Liver (tissue), 9 donors: ENCODE measurements around the gene CLEC3B. TPM values are rescaled to one million over a fixed set of nuclear protein-coding genes. Genes with fewer than 3 reads are reported as not detected.

Source experiments
- DNase-seq: peaks from one replicate; pipeline ENCODE4 v3.0.0-alpha.2; 2017; ENCODE audit warnings: low spot score
- H3K27ac ChIP-seq, 2 donors: one replicate each; pipeline ENCODE4 v1.7.0; 2013; ENCODE audit warnings: inconsistent platforms in 2 of 2, low read length in 2 of 2, control low read depth in 1 of 2, low read depth in 1 of 2, mild to moderate bottlenecking in 1 of 2
- H3K27me3 ChIP-seq, 4 donors: one replicate each; pipeline versions ENCODE4 v1.6.1 to v1.7.0; 2013; ENCODE audit warnings: low read length in 3 of 4, inconsistent platforms in 1 of 4, mild to moderate bottlenecking in 1 of 4, moderate library complexity in 1 of 4; ENCODE audit not compliant: control insufficient read depth in 4 of 4, insufficient read depth in 4 of 4
- H3K36me3 ChIP-seq, 4 donors: one replicate each; pipeline versions ENCODE4 v1.6.1 to v1.7.0; 2013; ENCODE audit warnings: low read length in 3 of 4, mild to moderate bottlenecking in 3 of 4, low read depth in 1 of 4, moderate library complexity in 1 of 4; ENCODE audit not compliant: control insufficient read depth in 4 of 4, insufficient read depth in 3 of 4
- H3K4me1 ChIP-seq, 4 donors: one replicate each; pipeline versions ENCODE4 v1.6.1 to v1.7.0; 2013; ENCODE audit warnings: low read length in 3 of 4, mild to moderate bottlenecking in 3 of 4, moderate library complexity in 1 of 4; ENCODE audit not compliant: control insufficient read depth in 4 of 4, insufficient read depth in 4 of 4
- H3K4me3 ChIP-seq, 3 donors: one replicate each; pipeline versions ENCODE4 v1.6.1 to v1.7.0; 2013; ENCODE audit warnings: low read length in 3 of 3, control low read depth in 1 of 3, low read depth in 1 of 3, mild to moderate bottlenecking in 1 of 3
- H3K9ac ChIP-seq, 2 donors: one replicate each; pipeline ENCODE4 v1.7.0; 2013; ENCODE audit warnings: low read length in 2 of 2, mild to moderate bottlenecking in 2 of 2, moderate library complexity in 2 of 2, control low read depth in 1 of 2, low read depth in 1 of 2
- H3K9me3 ChIP-seq, 4 donors: one replicate each; pipeline versions ENCODE4 v1.6.1 to v1.7.0; 2013; ENCODE audit warnings: low read length in 3 of 4; ENCODE audit not compliant: control insufficient read depth in 4 of 4
- EGR1 ChIP-seq, 2 donors: IDR thresholded peaks; 2 replicates each; pipeline ENCODE4 v1.6.1; 2016 to 2018; ENCODE audit warnings: antibody characterized with exemption in 2 of 2, low read depth in 2 of 2
- FOXA1 ChIP-seq: IDR thresholded peaks from 2 replicates; pipeline ENCODE4 v1.6.1; 2016; ENCODE audit warnings: antibody characterized with exemption
- FOXA2 ChIP-seq: IDR thresholded peaks from 2 replicates; pipeline ENCODE4 v1.6.1; 2016; ENCODE audit warnings: antibody characterized with exemption
- HNF4A ChIP-seq, 2 donors: conservative IDR thresholded peaks; 2 replicates each; pipeline ENCODE4 v1.6.1; 2016; ENCODE audit warnings: antibody characterized with exemption in 2 of 2, mild to moderate bottlenecking in 2 of 2
- HNF4G ChIP-seq: IDR thresholded peaks from 2 replicates; pipeline ENCODE4 v1.6.1; 2016; ENCODE audit warnings: antibody characterized with exemption
- JUND ChIP-seq, 2 donors: IDR thresholded peaks; 2 replicates each; pipeline ENCODE4 v1.6.1; 2016; ENCODE audit warnings: antibody characterized with exemption in 2 of 2
- NR2F2 ChIP-seq: IDR thresholded peaks from 2 replicates; pipeline ENCODE4 v1.6.1; 2016; ENCODE audit warnings: antibody characterized with exemption
- RXRA ChIP-seq, 2 donors: IDR thresholded peaks; 2 replicates each; pipeline ENCODE4 v1.6.1; 2017 to 2018; ENCODE audit warnings: antibody characterized with exemption in 2 of 2, mild to moderate bottlenecking in 1 of 2
- SP1 ChIP-seq: IDR thresholded peaks from 2 replicates; pipeline ENCODE4 v1.6.1; 2018; ENCODE audit warnings: antibody characterized with exemption, mild to moderate bottlenecking
- TAF1 ChIP-seq: conservative IDR thresholded peaks from 2 replicates; pipeline ENCODE4 v1.6.1; 2016; ENCODE audit warnings: antibody characterized with exemption, mild to moderate bottlenecking
- YY1 ChIP-seq: IDR thresholded peaks from 2 replicates; pipeline ENCODE4 v1.6.1; 2016; ENCODE audit warnings: antibody characterized with exemption, mild to moderate bottlenecking
- WGBS: extraction: QIAGEN DNeasy Blood & Tissue Kit; methylation state at CpG from one replicate; pipeline ENCODE4 v1.1.7; 2013; 5-methylcytosine and 5-hydroxymethylcytosine counted together
- polyA plus RNA-seq, 2 donors: library from polyadenylated mRNA; stranded (reverse) in 1 of 2; unstranded in 1 of 2; fragments of 200-250 nt in 1 of 2; fragments of >200 nt in 1 of 2; fragmentation: Nextera tagmentation in 1 of 2; extraction: Ambion mirVana in 1 of 2; gene quantifications; one replicate each; pipeline versions ENCODE4 v1.2.1 to v1.2.3, GENCODE V29; 2013 to 2015
- total RNA-seq, 2 donors: library from RNA; depleted of rRNA; stranded (reverse); fragments of >200 nt; gene quantifications; one replicate each; pipeline ENCODE4 v1.2.3, GENCODE V29; 2014
- TF ChIP-seq, protein P1 (sequence below): IDR thresholded peaks from 2 replicates; pipeline ENCODE4 v1.6.1; 2016; ENCODE audit warnings: antibody characterized with exemption, mild to moderate bottlenecking
- TF ChIP-seq, protein P2 (sequence below): fragments of 150-350 bp; IDR thresholded peaks from 2 replicates; pipeline ENCODE4 v1.5.1; 2017; ENCODE audit warnings: improper control_type of control experiment, low read depth, low read length; ENCODE audit not compliant: missing input control
- TF ChIP-seq, protein P3 (sequence below): IDR thresholded peaks from 2 replicates; pipeline ENCODE4 v1.6.1; 2016; ENCODE audit warnings: antibody characterized with exemption
- TF ChIP-seq, protein P4 (sequence below): IDR thresholded peaks from 2 replicates; pipeline ENCODE4 v1.6.1; 2016; ENCODE audit warnings: antibody characterized with exemption
- donor health status: healthy.
- donor health status: healthy.
- donor health status: healthy.
- donor health status: healthy.
- donor health status: healthy.

Gene CLEC3B
- total and polyA plus RNA-seq, 4 donors: 7.7 to 28.8 (median 13.0) TPM

DNA sequence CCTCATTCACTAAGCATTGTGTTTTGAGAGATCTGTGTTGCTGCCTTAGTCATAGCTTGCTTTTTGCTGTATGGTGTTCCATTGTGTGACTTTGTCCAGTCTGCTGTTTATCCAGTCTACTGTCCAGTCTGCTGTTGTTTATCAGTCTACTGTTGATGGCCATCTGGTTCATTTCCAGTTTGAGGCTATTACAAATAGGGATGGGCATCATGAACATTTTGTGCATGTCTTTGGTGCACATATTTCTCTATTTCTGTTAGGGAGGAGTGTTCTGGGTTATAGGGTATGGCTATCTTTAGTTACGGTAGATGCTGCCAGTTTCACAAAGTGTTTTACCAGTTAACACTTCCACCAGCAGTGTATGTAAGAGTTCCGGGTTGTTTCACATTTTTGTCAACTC lies 22.2 kb upstream of the CLEC3B start:
- TF ChIP-seq SP1: no peak
- TF ChIP-seq, protein P1, sequence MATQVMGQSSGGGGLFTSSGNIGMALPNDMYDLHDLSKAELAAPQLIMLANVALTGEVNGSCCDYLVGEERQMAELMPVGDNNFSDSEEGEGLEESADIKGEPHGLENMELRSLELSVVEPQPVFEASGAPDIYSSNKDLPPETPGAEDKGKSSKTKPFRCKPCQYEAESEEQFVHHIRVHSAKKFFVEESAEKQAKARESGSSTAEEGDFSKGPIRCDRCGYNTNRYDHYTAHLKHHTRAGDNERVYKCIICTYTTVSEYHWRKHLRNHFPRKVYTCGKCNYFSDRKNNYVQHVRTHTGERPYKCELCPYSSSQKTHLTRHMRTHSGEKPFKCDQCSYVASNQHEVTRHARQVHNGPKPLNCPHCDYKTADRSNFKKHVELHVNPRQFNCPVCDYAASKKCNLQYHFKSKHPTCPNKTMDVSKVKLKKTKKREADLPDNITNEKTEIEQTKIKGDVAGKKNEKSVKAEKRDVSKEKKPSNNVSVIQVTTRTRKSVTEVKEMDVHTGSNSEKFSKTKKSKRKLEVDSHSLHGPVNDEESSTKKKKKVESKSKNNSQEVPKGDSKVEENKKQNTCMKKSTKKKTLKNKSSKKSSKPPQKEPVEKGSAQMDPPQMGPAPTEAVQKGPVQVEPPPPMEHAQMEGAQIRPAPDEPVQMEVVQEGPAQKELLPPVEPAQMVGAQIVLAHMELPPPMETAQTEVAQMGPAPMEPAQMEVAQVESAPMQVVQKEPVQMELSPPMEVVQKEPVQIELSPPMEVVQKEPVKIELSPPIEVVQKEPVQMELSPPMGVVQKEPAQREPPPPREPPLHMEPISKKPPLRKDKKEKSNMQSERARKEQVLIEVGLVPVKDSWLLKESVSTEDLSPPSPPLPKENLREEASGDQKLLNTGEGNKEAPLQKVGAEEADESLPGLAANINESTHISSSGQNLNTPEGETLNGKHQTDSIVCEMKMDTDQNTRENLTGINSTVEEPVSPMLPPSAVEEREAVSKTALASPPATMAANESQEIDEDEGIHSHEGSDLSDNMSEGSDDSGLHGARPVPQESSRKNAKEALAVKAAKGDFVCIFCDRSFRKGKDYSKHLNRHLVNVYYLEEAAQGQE: no peak
- TF ChIP-seq, protein P2, sequence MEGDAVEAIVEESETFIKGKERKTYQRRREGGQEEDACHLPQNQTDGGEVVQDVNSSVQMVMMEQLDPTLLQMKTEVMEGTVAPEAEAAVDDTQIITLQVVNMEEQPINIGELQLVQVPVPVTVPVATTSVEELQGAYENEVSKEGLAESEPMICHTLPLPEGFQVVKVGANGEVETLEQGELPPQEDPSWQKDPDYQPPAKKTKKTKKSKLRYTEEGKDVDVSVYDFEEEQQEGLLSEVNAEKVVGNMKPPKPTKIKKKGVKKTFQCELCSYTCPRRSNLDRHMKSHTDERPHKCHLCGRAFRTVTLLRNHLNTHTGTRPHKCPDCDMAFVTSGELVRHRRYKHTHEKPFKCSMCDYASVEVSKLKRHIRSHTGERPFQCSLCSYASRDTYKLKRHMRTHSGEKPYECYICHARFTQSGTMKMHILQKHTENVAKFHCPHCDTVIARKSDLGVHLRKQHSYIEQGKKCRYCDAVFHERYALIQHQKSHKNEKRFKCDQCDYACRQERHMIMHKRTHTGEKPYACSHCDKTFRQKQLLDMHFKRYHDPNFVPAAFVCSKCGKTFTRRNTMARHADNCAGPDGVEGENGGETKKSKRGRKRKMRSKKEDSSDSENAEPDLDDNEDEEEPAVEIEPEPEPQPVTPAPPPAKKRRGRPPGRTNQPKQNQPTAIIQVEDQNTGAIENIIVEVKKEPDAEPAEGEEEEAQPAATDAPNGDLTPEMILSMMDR: no peak
- TF ChIP-seq YY1: no peak
- TF ChIP-seq JUND (IDR thresholded peaks at IDR 0.05): no peak
- no peak for TF ChIP-seq EGR1 (IDR thresholded peaks at IDR 0.05; ENCODE audit: low read depth in 2 of 2)
- TF ChIP-seq, protein P3, sequence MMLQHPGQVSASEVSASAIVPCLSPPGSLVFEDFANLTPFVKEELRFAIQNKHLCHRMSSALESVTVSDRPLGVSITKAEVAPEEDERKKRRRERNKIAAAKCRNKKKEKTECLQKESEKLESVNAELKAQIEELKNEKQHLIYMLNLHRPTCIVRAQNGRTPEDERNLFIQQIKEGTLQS: no peak
- TF ChIP-seq TAF1: no peak
- TF ChIP-seq, protein P4, sequence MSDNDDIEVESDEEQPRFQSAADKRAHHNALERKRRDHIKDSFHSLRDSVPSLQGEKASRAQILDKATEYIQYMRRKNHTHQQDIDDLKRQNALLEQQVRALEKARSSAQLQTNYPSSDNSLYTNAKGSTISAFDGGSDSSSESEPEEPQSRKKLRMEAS: no peak
- TF ChIP-seq HNF4G: no peak
- TF ChIP-seq RXRA (IDR thresholded peaks at IDR 0.05): no peak
- TF ChIP-seq NR2F2: no peak
- no peak for TF ChIP-seq FOXA2
- no peak for TF ChIP-seq HNF4A (conservative IDR thresholded peaks at IDR 0.05)
- peaks cover 0 to 6% (median 2%) of the 10 kb centered on the region in 4 donors for H3K4me1 ChIP-seq
- no peak overlapping the region for H3K27ac ChIP-seq
- H3K36me3 ChIP-seq: peaks cover 8 to 35% (median 14%) of the 10 kb centered on the region in 4 donors
- H3K9me3 ChIP-seq: no peaks in the 10 kb centered on the region
- no peaks in the 10 kb centered on the region for H3K27me3 ChIP-seq
- WGBS: 92% methylated on average over 2 of the region's 2 CpGs
- no peak overlapping the region for H3K4me3 ChIP-seq
- no peak overlapping the region for H3K9ac ChIP-seq
- no peak for DNase-seq

DNA sequence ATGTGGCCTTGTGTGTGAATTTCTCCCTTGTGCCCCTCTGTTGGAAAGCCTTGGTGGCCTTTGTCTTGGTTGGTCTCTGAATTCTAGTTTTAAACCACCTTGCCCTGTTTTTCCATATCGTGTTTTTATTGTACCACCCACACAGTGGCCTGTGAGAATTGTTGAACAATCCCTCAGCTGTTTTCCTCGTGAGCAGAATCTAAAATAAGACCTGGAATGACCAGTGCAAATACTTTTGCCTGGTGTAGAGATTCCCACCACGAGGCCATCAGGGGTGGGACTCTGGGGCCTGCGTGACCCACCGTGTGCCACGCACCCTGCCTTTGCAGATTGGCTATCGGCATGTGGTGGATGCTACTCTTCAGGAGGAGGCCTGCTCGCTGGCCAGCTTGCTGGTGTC lies 19.0 kb upstream of the CLEC3B start:
- TF ChIP-seq, protein P3: no peak
- no peak for TF ChIP-seq EGR1 (IDR thresholded peaks at IDR 0.05; ENCODE audit: low read depth in 2 of 2)
- no peak for TF ChIP-seq FOXA1
- no peak for TF ChIP-seq NR2F2
- no peak for TF ChIP-seq FOXA2
- TF ChIP-seq, protein P2: no peak
- Histone ChIP-seq H3K9me3 (no peaks in the 10 kb centered on the region), H3K27me3 (no peaks in the 10 kb centered on the region), H3K9ac (no peak overlapping the region), H3K4me3 (no peak overlapping the region), H3K36me3 (peaks cover 6 to 40% (median 16%) of the 10 kb centered on the region in 4 donors), H3K4me1 (peaks cover 0 to 3% (median 1%) of the 10 kb centered on the region in 4 donors), H3K27ac (no peak overlapping the region)
- 97% methylated on average over 8 of the region's 8 CpGs for WGBS
- no peak for DNase-seq
